Liver (tissue), 9 donors: ENCODE data around the gene DLST. TPM values are rescaled to one million over a fixed set of nuclear protein-coding genes. Genes with fewer than 3 reads are reported as not detected.

ENCODE experiments used
- DNase-seq: peaks from one replicate; pipeline ENCODE4 v3.0.0-alpha.2; 2017; ENCODE audit warnings: low spot score
- H3K27ac ChIP-seq, 2 donors: one replicate each; pipeline ENCODE4 v1.7.0; 2013; ENCODE audit warnings: inconsistent platforms in 2 of 2, low read length in 2 of 2, control low read depth in 1 of 2, low read depth in 1 of 2, mild to moderate bottlenecking in 1 of 2
- H3K27me3 ChIP-seq, 4 donors: one replicate each; pipeline versions ENCODE4 v1.6.1 to v1.7.0; 2013; ENCODE audit warnings: low read length in 3 of 4, inconsistent platforms in 1 of 4, mild to moderate bottlenecking in 1 of 4, moderate library complexity in 1 of 4; ENCODE audit not compliant: control insufficient read depth in 4 of 4, insufficient read depth in 4 of 4
- H3K36me3 ChIP-seq, 4 donors: one replicate each; pipeline versions ENCODE4 v1.6.1 to v1.7.0; 2013; ENCODE audit warnings: low read length in 3 of 4, mild to moderate bottlenecking in 3 of 4, low read depth in 1 of 4, moderate library complexity in 1 of 4; ENCODE audit not compliant: control insufficient read depth in 4 of 4, insufficient read depth in 3 of 4
- H3K4me1 ChIP-seq, 4 donors: one replicate each; pipeline versions ENCODE4 v1.6.1 to v1.7.0; 2013; ENCODE audit warnings: low read length in 3 of 4, mild to moderate bottlenecking in 3 of 4, moderate library complexity in 1 of 4; ENCODE audit not compliant: control insufficient read depth in 4 of 4, insufficient read depth in 4 of 4
- H3K4me3 ChIP-seq, 3 donors: one replicate each; pipeline versions ENCODE4 v1.6.1 to v1.7.0; 2013; ENCODE audit warnings: low read length in 3 of 3, control low read depth in 1 of 3, low read depth in 1 of 3, mild to moderate bottlenecking in 1 of 3
- H3K9ac ChIP-seq, 2 donors: one replicate each; pipeline ENCODE4 v1.7.0; 2013; ENCODE audit warnings: low read length in 2 of 2, mild to moderate bottlenecking in 2 of 2, moderate library complexity in 2 of 2, control low read depth in 1 of 2, low read depth in 1 of 2
- H3K9me3 ChIP-seq, 4 donors: one replicate each; pipeline versions ENCODE4 v1.6.1 to v1.7.0; 2013; ENCODE audit warnings: low read length in 3 of 4; ENCODE audit not compliant: control insufficient read depth in 4 of 4
- ATF3 ChIP-seq: IDR thresholded peaks from 2 replicates; pipeline ENCODE4 v1.6.1; 2016; ENCODE audit warnings: antibody characterized with exemption
- CTCF ChIP-seq: fragments of 150-350 bp; IDR thresholded peaks from 2 replicates; pipeline ENCODE4 v1.5.1; 2017; ENCODE audit warnings: improper control_type of control experiment, low read depth, low read length; ENCODE audit not compliant: missing input control
- EGR1 ChIP-seq, 2 donors: IDR thresholded peaks; 2 replicates each; pipeline ENCODE4 v1.6.1; 2016 to 2018; ENCODE audit warnings: antibody characterized with exemption in 2 of 2, low read depth in 2 of 2
- FOXA1 ChIP-seq: IDR thresholded peaks from 2 replicates; pipeline ENCODE4 v1.6.1; 2016; ENCODE audit warnings: antibody characterized with exemption
- FOXA2 ChIP-seq: IDR thresholded peaks from 2 replicates; pipeline ENCODE4 v1.6.1; 2016; ENCODE audit warnings: antibody characterized with exemption
- GABPA ChIP-seq, 2 donors: IDR thresholded peaks in 1 of 2; conservative IDR thresholded peaks in 1 of 2; 2 replicates each; pipeline ENCODE4 v1.6.1; 2016; ENCODE audit warnings: antibody characterized with exemption in 2 of 2, mild to moderate bottlenecking in 1 of 2, moderate library complexity in 1 of 2
- HNF4A ChIP-seq, 2 donors: conservative IDR thresholded peaks; 2 replicates each; pipeline ENCODE4 v1.6.1; 2016; ENCODE audit warnings: antibody characterized with exemption in 2 of 2, mild to moderate bottlenecking in 2 of 2
- HNF4G ChIP-seq: IDR thresholded peaks from 2 replicates; pipeline ENCODE4 v1.6.1; 2016; ENCODE audit warnings: antibody characterized with exemption
- JUND ChIP-seq, 2 donors: IDR thresholded peaks; 2 replicates each; pipeline ENCODE4 v1.6.1; 2016; ENCODE audit warnings: antibody characterized with exemption in 2 of 2
- MAX ChIP-seq: IDR thresholded peaks from 2 replicates; pipeline ENCODE4 v1.6.1; 2016; ENCODE audit warnings: antibody characterized with exemption
- NR2F2 ChIP-seq: IDR thresholded peaks from 2 replicates; pipeline ENCODE4 v1.6.1; 2016; ENCODE audit warnings: antibody characterized with exemption
- RAD21 ChIP-seq, 2 donors: IDR thresholded peaks; 2 replicates each; pipeline ENCODE4 v1.6.1; 2016; ENCODE audit warnings: antibody characterized with exemption in 2 of 2, mild to moderate bottlenecking in 2 of 2
- REST ChIP-seq: IDR thresholded peaks from 2 replicates; pipeline ENCODE4 v1.6.1; 2016; ENCODE audit warnings: antibody characterized with exemption, mild to moderate bottlenecking
- RXRA ChIP-seq, 2 donors: IDR thresholded peaks; 2 replicates each; pipeline ENCODE4 v1.6.1; 2017 to 2018; ENCODE audit warnings: antibody characterized with exemption in 2 of 2, mild to moderate bottlenecking in 1 of 2
- SP1 ChIP-seq: IDR thresholded peaks from 2 replicates; pipeline ENCODE4 v1.6.1; 2018; ENCODE audit warnings: antibody characterized with exemption, mild to moderate bottlenecking
- TAF1 ChIP-seq: conservative IDR thresholded peaks from 2 replicates; pipeline ENCODE4 v1.6.1; 2016; ENCODE audit warnings: antibody characterized with exemption, mild to moderate bottlenecking
- YY1 ChIP-seq: IDR thresholded peaks from 2 replicates; pipeline ENCODE4 v1.6.1; 2016; ENCODE audit warnings: antibody characterized with exemption, mild to moderate bottlenecking
- ZBTB33 ChIP-seq: IDR thresholded peaks from 2 replicates; pipeline ENCODE4 v1.6.1; 2016; ENCODE audit warnings: antibody characterized with exemption
- WGBS: extraction: QIAGEN DNeasy Blood & Tissue Kit; methylation state at CpG from one replicate; pipeline ENCODE4 v1.1.7; 2013; 5-methylcytosine and 5-hydroxymethylcytosine counted together
- polyA plus RNA-seq, 2 donors: library from polyadenylated mRNA; stranded (reverse) in 1 of 2; unstranded in 1 of 2; fragments of 200-250 nt in 1 of 2; fragments of >200 nt in 1 of 2; fragmentation: Nextera tagmentation in 1 of 2; extraction: Ambion mirVana in 1 of 2; gene quantifications; one replicate each; pipeline versions ENCODE4 v1.2.1 to v1.2.3, GENCODE V29; 2013 to 2015
- total RNA-seq, 2 donors: library from RNA; depleted of rRNA; stranded (reverse); fragments of >200 nt; gene quantifications; one replicate each; pipeline ENCODE4 v1.2.3, GENCODE V29; 2014
- donor health status: healthy.
- donor health status: healthy.
- donor health status: healthy.
- donor health status: healthy.
- donor health status: healthy.

Gene DLST
- total and polyA plus RNA-seq, 4 donors, result 10.7 to 69.3 (median 49.5) TPM

- H3K4me1 ChIP-seq, result peaks cover 0 to 4% (median 0%) of the 10 kb centered on the region in 4 donors
- H3K9ac ChIP-seq, result no peak overlapping the region
- no peak overlapping the region for H3K27ac ChIP-seq
- no peaks in the 10 kb centered on the region for H3K27me3 ChIP-seq
- H3K36me3 ChIP-seq, result peaks cover 6 to 62% (median 54%) of the 10 kb centered on the region in 4 donors
- DNase-seq, result no peak
- TF ChIP-seq TAF1 (no peak), FOXA2 (no peak), REST (no peak), HNF4A (conservative IDR thresholded peaks at IDR 0.05) (no peak), JUND (IDR thresholded peaks at IDR 0.05) (no peak), SP1 (no peak), HNF4G (no peak), NR2F2 (no peak), EGR1 (IDR thresholded peaks at IDR 0.05; ENCODE audit: low read depth in 2 of 2) (no peak), ZBTB33 (no peak), RXRA (IDR thresholded peaks at IDR 0.05) (no peak), RAD21 (IDR thresholded peaks at IDR 0.05) (no peak), MAX (no peak), CTCF (no peak), GABPA (IDR thresholded peaks at IDR 0.05 in 1 of 2, conservative IDR thresholded peaks at IDR 0.05 in 1 of 2) (no peak), ATF3 (no peak), FOXA1 (no peak), YY1 (no peak)
- WGBS, result 93% methylated on average over 6 of the region's 6 CpGs
- H3K9me3 ChIP-seq, result no peaks in the 10 kb centered on the region
- no peak overlapping the region for H3K4me3 ChIP-seq
Measured at GRCh38 chr14:74891870-74892269, 10.2 kb downstream of the DLST start.
